Activated CD4-positive, alpha-beta T cell treated with anti-CD3 and anti-CD28 coated beads, Interleukin-2, Interleukin-4, amounts not matched to agents 100 ng/mL and 50 ng/mL, durations not matched to agents 16 hours and 8 hours (primary cell): ENCODE data around the gene TNP2.

ENCODE experiments used
- DNase-seq: peaks from one replicate; pipeline ENCODE4 v3.0.0-alpha.2; 2020; ENCODE audit warnings: low spot score

The TNP2 gene

GRCh38 chr16:11240636-11241473, 28.3 kb downstream of the TNP2 start:
- no peak for DNase-seq

DNA sequence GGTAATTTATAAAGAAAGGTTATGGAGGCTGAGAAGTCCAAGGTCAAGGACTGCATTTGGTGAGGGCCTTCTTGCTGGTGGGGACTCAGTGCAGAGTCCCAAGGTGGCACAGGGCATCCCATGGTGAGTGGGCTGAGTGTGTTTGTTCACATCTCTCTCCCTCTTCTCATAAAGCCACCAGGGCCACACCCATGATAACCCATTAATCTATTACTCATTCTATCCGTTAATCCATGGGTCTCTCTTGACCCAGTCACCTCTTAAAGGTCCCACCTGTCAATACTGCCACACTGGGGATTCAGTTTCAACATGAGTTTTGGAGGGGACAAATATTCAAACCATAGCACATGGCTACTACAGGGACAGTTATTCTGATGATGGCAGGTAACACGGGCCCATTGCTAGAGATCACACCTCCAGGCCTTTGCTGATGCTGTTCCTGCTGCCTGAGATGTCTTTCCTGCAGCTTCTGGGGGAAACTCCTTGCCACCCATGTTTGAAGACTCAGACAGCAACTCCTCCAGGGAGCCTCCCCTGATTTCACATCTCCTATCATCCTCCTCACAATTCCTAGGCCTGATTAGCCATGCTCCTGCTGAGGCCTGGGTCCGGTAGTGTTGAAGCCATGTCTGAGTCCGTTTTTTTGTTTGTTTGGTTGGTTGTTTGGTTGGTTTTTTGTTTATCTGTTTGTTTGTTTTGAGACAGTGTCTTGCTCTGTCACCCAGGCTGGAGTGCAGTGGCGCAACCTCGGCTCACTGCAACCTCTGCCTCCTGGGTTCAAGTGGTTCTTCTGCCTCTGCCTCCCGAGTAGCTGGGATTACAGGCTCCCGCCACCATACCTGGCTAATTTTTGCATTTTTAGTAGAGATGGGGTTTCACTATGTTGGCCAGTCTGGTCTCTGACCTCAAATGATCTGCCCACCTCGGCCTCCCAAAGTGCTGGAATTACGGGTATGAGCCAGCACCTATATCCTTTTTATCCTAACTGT, 29.2 kb downstream of the TNP2 start:
- no peak for DNase-seq

DNA sequence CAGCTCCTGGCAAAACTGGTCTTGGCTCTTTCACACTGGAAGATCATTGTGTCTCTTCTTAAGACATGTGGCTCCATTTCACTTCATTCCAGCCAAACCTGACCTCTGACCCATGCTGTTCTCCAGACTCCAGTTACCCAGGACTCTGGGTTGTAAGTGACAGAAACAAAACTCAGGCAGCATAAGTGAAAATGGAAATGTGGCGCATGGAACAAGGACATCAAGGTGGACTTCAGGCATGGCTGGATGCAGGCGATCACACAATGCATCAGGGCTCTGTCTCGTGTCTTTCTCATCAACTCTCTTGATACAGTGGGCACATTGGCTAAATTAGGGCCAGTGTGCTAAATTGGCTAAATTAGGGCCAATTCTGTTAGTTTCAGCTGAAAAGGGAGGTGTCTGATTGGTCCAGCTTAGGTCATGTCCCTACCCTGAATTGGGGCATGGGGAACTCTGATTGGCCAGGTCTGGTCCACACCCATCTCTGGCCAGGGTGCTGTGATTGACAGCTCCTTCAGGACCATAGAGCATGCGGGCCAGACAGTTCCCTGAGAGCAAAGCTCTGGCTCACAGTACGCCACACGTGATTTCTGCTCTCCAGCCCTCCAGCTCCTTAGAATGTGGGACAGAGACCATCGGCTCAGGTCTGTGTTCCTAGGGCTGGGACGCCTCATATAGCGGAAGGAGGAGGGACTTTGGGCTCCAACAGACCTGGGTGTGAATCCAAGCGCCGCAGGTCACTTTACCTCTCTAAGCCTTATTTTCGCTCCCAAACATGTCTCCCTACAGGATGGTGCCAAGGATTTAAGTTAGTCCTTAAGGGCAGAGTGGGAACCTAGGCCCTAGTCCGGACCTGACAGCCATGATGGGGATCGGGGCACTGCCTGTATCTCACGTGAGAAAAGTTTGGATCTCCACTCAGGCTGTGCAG, 30.6 kb downstream of the TNP2 start:
- no peak for DNase-seq

DNA sequence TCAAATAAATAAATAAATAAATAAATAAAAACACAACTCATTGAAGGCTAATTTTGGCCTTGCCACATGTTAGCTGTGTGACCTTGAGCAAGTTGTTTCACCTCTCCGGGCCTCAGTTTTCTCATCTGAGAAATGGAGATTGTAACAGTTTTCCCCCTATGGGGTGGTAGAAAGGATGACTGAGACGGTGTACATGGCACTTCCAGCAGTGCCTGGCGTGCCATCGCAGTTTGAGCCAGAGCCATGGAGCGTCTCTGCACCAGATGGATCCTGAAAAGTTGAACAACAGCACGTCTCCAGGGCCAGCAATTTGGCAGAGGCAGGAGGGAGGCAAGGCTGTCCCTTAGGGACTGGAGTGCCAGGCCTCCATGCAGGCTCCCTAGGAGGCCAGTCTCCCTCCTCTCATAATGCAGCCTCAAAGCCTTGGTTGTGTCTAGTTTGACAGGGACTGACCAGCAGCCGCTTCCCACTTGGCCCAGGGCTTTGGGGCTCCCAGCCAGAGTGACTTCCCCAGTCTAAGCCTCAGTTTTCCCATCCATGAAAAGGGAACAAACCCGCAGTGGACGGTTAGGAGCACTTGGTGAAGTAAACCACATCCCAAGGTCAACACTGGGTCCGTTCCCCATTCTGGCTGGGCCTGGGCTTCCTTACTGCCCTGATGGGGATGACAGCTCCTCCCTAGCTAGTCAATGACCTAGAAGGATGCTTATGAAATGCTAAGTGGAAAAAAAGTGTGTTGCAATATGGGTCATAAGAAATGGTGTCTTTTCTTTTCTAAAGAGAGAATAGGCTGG, 32.5 kb downstream of the TNP2 start:
- DNase-seq, result no peak

DNA sequence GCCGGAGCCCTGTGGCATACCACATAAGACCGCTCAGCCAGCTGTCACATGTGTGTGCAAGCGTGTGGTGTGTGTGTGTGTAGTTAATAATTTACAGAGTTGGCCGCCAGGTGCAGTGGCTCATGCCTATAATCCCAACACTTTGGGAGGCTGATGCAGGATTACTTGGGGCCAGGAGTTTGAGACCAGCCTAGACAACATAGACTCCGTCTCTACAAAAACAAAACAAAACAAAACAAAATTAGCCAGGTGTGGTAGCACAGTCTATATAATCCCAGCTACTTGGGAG, 33.5 kb downstream of the TNP2 start:
- DNase-seq, result no peak

DNA sequence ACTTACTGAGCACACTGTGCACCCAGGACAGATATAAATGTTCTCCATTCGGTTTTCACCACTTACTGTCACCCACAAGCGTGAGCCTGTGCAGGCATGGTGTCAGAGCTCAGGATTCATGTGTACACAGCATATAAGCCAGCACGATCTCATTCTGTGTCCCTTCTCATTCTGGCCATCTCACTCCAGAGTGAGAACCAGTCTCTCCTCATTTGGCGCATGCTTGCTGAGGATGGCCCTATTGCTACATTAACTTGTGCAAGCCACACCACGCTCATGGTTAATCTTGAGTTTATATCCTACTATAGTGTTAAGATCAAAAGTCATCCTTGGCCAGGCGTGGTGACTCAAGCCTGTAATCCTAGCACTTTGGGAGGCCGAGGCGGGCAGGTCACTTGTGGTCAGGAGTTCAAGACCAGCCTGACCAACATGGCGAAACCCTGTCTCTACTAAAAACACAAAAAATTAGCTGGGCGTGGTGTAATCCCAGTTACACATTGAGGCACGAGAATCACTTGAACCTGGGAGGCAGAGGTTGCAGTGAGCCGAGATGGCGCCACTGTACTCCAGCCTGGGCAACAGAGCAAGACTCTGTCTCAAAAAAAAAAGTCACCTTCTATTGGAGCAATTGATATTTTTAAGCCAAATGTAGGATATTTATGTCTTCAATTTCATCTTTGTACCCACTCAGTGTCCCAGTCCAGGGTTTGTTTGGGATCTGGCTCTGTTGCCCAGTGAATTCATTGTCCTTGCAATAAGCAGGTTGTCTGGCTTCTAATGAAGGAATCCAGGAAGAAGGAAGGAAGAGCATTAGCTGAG, 34.0 kb downstream of the TNP2 start:
- DNase-seq, result no peak

- DNase-seq, result peak; percentile 87
Observed at GRCh38 chr16:11233727-11234376, 35.3 kb downstream of the TNP2 start.

- DNase-seq, result peak; percentile 97
Observed at GRCh38 chr16:11232852-11233726, 36.0 kb downstream of the TNP2 start.

DNA sequence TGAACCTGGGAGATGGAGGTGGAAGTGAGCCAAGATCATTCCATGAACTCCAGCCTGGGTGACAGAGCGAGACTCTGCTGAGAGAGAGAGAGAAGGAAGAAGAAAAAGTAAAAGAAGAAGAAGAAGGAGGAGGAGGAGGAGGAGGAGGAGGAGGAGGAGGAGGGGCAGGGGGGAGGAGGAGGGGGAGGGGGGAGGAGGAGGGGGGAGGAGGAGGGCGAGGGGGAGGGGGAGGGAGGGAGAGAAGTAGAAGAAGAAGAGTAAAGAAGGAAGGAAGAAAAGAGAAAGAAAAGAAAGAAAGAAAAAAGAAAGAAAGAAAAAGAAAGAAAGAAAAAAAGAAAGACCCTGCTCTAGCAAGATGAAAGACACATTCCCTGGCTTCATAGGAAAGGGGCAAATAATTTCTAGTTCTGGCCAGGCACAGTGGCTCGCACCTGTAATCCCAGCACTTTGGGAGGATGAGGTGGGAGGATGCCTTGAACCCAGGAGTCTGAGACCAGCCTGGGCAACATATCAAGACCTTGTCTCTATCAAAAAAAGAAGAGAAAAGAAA, 36.7 kb downstream of the TNP2 start:
- DNase-seq, result no peak

DNA sequence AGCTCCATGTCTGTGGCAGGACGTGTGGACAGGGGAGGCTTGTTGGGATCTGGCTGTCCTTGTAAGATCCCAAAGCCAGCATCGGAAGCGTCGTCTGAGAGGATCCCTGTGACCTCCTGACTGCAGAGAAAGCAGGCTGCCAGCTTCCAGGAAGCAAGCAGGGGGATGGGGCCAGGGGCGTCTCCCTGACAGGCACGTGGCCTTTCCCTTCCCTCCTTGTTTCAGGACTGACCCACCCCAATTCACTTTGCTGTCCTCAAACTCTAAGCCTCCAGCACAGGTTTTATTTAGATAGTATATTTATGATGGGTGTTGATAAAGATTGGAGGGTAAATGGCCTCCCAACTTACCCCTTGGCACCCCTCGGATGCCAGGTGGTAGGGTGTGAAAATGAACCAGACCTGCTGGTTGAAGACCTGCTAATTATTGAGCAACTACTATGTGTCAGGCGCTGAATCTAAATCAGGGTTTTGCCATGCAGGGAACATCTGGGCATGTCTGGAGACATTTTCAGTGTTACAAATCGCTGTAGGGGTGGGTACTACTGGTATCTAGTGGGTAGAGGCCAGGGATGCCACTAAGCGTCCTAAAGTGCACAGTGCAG, 37.7 kb downstream of the TNP2 start:
- DNase-seq, result no peak

GRCh38 chr16:11229906-11230305, 39.2 kb downstream of the TNP2 start:
- DNase-seq, result no peak

GRCh38 chr16:11229432-11229831, 39.7 kb downstream of the TNP2 start:
- DNase-seq, result no peak

- DNase-seq, result peak; percentile 34
Observed at GRCh38 chr16:11225677-11226549, 43.2 kb downstream of the TNP2 start.

DNA sequence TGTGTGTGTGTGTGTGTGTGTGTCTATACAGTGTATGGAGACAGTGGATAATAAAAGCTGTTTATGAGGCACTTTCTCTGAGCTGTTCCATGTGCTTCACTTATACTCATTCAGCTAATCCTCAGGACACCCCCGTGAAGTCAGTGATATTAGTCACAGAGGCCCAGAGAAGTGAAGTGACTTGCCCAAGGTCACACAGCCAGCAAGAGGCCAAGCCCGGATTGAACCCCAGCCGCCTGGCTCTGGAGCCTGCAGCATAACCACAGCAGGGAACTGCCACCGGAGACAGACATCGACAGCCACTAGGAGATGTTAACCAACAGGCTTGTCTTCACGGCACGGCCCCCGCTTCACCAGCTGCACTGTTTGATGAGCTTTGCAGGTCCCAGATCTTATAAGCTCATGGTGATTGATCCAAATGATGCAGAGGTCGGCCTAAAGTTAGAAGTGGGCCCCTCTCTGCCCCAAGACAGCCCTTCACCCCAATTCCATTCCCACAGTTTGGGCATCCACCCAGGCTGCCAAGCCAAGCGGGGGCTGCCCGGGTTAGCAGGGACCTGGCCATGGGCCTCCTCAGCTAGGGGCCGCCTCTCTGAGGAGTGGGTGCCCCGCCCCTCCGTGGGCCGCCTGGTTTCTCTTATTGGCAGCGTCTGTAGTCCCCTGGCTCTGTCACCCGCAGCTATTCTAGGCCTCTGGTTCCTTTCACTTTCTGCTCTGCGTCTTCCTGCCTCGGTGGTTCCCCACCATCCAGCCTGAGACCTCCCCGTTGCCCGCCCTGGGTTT, 44.0 kb downstream of the TNP2 start:
- peak; percentile 93 for DNase-seq

DNA sequence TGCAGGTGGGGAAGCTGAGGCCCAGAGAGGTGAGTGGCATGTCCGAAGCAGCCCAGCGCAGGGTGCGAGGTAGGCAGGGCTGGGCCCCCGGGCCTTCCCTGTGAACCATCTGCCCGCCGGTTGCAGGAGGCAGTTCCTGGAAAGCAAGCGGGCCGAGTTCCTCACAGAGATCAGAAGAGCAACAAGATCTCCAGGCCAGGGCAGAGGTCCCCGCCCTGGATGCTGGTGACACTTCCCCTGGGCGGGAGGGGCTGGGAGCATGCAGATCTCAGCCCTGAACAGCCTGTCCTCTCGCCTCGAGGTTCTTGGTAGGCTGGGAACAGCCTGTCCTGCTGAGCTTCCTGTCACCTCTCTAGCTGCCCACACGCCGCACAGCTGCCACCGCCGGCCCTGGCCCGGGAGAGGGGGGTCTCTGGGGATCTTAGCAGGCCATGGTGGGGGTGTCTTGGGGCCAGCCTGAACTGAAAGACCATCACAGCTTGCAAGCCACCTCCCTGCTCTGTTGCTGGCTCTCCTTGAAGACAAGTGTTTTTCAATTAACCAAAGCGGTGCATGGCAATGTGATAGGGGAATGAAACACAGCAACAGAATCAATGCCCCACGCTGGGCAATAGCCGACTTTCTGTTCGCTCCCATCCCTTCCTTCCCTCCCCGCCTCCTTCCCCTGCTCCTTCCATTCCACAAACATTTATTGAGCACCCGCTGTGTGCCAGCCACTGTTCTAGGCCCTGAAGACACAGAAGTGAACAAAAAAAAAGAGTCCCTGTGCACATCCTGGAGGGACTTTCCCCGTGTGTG, 44.8 kb downstream of the TNP2 start:
- DNase-seq, result peak; percentile 84
